GM12873 (cell line): Measurements from ENCODE around the gene TCF12.

Experiments used
- CTCF ChIP-seq: IDR thresholded peaks from 2 replicates; pipeline ENCODE4 v1.5.1; 2012; ENCODE audit warnings: low read depth, mild to moderate bottlenecking, moderate library complexity, low read length, control low read depth; ENCODE audit not compliant: insufficient read depth; ENCODE audit errors: missing control alignments

TCF12 gene

GRCh38 chr15:57056357-57056756 is 137.9 kb downstream of the TCF12 start:
- no peak for TF ChIP-seq CTCF

DNA sequence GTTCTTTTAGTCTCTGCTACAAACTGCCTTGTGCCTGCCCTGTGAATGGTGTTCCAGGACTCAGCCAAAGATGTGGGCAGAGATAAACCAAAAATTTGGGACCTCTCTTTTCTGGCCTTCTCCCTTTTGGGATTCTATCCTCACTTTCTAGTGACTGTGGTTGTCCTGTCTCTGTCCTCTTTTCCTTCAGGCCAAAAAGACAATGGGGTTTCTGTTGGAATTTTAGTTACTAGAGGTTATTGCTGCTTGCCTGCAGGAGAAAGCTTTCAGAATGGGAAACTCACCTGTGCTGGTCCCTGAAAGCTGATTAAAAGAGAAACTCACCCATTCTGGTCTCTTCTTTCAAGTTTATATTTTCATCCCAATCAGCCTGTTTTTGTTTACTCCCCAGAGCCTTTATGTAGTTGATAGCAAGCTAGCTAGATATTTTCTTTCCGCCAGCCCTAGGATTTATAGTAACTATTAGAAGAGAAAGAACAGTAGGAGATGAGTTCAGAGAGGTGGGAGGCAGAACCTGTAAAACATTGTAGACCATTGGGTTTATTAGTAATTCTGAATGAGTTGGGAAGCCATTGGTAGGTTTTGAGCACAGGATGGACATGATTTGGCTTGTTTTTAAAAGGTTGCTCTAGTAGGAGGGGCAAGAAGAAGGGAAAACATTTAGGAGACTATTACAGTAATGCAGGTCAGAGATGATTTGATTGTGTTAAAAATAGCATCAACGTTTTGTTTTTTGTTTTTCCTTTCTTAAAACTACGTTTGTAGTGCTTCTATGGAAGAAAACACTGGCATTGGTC is 138.9 kb downstream of the TCF12 start:
- no peak for TF ChIP-seq CTCF

GRCh38 chr15:57059026-57059660 is 140.7 kb downstream of the TCF12 start:
- TF ChIP-seq CTCF = no peak

- TF ChIP-seq CTCF = no peak
Observed at GRCh38 chr15:57060799-57061198, 142.4 kb downstream of the TCF12 start.

GRCh38 chr15:57061281-57061680 is 142.8 kb downstream of the TCF12 start:
- no peak for TF ChIP-seq CTCF

GRCh38 chr15:57061696-57062095 is 143.3 kb downstream of the TCF12 start:
- no peak for TF ChIP-seq CTCF

DNA sequence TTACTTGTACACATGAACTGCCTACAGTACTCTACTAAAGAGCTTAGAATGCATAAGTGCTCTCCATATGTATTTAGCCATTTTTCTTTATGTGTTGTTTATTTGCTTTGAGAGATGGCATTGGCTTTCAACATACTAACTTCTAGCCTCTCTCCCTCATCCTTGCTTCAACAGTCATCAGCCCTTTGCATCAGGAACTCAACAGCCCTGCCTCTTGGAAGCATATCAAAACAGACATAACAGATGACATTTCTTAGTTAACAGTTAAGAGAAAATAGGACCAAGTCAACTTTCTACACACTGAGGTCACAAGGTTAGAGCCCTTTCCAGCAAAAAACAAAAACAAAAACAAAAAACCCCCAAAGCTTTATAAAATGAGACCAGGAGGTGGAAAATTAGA is 145.6 kb downstream of the TCF12 start:
- no peak for TF ChIP-seq CTCF
